ENCODE results near the gene BTN3A1. TPM values are rescaled to one million over a fixed set of nuclear protein-coding genes. Genes with fewer than 3 reads are reported as not detected.
A peak's percentile ranks its signal among the peaks of the same experiment; 100 is the strongest.
"Not testable (repeated sequence)": the region's sequence is repeated elsewhere in the genome, so short reads cannot be mapped to it uniquely, and the experiment has no call there.

The BTN3A1 gene
- polyA plus RNA-seq (2013, experiment 1 of 2), result 1.5 TPM
- 3.6 TPM for polyA plus RNA-seq (2013, experiment 2 of 2)

GRCh38 chr6:26401987-26402658, at the start of gene BTN3A1:
Gene BTN3A1, plus strand, starts transcription at chr6:26402275. Its CDS starts 3,289 bp downstream, at chr6:26405564.
- 13% methylated on average over 7 of the region's 9 CpGs for WGBS
- H3K9me3 ChIP-seq (ENCODE audit: insufficient read depth, low read depth, low read length), result no peaks in the 10 kb centered on the region
- H3K27ac ChIP-seq (ENCODE audit: low read depth, low read length), result no peak within 1 kb of the TSS
- H3K9ac ChIP-seq (ENCODE audit: low read depth, low read length), result peak within 1 kb of the TSS; percentile 72
- H3K27me3 ChIP-seq (ENCODE audit: insufficient read depth, low read length), result no peaks in the 10 kb centered on the region
- peak within 1 kb of the TSS; percentile 66 for H3K4me3 ChIP-seq (ENCODE audit: low read length)
- H3K4me1 ChIP-seq (ENCODE audit: insufficient read depth, low read length), result peaks cover 4% of the 10 kb centered on the region
- H3K36me3 ChIP-seq (ENCODE audit: insufficient read depth, low read length), result no peaks in the 10 kb centered on the region

DNA sequence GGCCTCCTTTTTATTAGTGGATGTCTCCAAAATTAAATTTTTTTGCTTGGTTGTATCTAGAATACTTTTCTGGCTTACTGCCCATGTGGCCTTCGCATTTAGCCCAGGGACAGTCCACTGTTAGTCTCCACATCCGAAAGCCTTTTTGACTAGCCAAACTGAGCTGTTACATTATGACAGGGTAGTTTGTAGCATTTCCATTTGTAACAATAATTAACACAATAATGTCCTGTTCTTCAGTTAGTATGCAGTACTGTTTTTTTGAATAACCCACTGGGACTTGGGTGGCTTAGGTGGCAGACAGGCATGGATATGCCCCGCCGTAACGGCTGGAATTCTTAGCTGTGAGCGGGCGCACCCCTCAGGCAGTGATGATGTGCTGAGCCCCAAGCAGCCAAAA, 49.8 kb upstream of the BTN3A1 start:
- Histone ChIP-seq H3K9ac (ENCODE audit: low read depth, low read length) (no peak overlapping the region), H3K27ac (ENCODE audit: low read depth, low read length) (no peak overlapping the region), H3K4me1 (ENCODE audit: insufficient read depth, low read length) (peaks cover 5% of the 10 kb centered on the region; the same call in 1 of the 2 replicates), H3K27me3 (ENCODE audit: insufficient read depth, low read length) (no peaks in the 10 kb centered on the region), H3K9me3 (ENCODE audit: insufficient read depth, low read depth, low read length) (no peaks in the 10 kb centered on the region), H3K36me3 (ENCODE audit: insufficient read depth, low read length) (no peaks in the 10 kb centered on the region), H3K4me3 (ENCODE audit: low read length) (no peak overlapping the region)
- WGBS, result 89% methylated on average over 7 of the region's 7 CpGs

DNA sequence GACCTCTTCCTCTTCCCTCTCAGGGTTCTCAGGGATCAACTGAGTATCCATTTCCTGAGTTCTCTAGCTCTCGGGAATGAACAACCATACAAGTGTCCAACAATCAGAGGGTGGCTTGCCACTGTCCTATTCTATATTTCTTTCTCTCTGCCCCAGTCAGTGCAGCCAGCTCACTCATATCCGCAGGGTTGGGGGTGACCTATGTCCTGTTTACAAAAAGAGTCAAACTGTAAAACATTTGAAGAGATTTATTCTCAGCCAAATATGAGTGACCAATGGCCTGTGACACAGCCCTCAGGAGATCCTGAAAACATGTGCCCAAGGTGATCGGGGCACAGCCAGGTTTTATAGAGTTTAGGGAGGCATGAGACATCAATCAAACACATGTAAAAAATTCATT, 47.9 kb upstream of the BTN3A1 start:
- Histone ChIP-seq H3K27me3 (ENCODE audit: insufficient read depth, low read length) (no peaks in the 10 kb centered on the region), H3K9me3 (ENCODE audit: insufficient read depth, low read depth, low read length) (no peaks in the 10 kb centered on the region), H3K9ac (ENCODE audit: low read depth, low read length) (no peak overlapping the region), H3K4me3 (ENCODE audit: low read length) (no peak overlapping the region), H3K36me3 (ENCODE audit: insufficient read depth, low read length) (no peaks in the 10 kb centered on the region), H3K27ac (ENCODE audit: low read depth, low read length) (no peak overlapping the region), H3K4me1 (ENCODE audit: insufficient read depth, low read length) (no peaks in the 10 kb centered on the region; the same call in 1 of the 2 replicates)
- 94% methylated on average over 3 of the region's 3 CpGs for WGBS

DNA sequence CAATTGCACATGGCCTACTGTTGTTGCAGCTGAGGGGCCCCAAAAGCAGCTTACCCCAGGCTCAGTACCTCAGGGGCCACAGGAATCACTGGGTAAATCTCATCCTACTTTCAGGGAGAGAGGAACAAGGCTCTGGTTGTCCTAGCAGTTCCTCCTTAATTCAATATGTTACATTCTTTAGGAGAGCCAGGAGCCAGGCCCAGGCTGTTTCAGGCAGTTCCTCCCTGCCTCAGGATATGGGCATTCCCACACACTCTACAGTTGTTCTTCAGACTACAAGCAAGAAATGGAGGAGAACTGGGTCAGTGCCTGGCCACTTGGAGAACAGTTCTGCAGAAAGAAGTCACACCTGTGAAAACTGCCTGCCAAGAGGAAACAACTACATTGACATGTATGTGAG, 46.7 kb upstream of the BTN3A1 start:
- Histone ChIP-seq H3K9ac (ENCODE audit: low read depth, low read length) (no peak overlapping the region), H3K27me3 (ENCODE audit: insufficient read depth, low read length) (no peaks in the 10 kb centered on the region), H3K36me3 (ENCODE audit: insufficient read depth, low read length) (no peaks in the 10 kb centered on the region), H3K9me3 (ENCODE audit: insufficient read depth, low read depth, low read length) (no peaks in the 10 kb centered on the region), H3K27ac (ENCODE audit: low read depth, low read length) (no peak overlapping the region), H3K4me1 (ENCODE audit: insufficient read depth, low read length) (no peaks in the 10 kb centered on the region; the same call in 1 of the 2 replicates), H3K4me3 (ENCODE audit: low read length) (no peak overlapping the region)

DNA sequence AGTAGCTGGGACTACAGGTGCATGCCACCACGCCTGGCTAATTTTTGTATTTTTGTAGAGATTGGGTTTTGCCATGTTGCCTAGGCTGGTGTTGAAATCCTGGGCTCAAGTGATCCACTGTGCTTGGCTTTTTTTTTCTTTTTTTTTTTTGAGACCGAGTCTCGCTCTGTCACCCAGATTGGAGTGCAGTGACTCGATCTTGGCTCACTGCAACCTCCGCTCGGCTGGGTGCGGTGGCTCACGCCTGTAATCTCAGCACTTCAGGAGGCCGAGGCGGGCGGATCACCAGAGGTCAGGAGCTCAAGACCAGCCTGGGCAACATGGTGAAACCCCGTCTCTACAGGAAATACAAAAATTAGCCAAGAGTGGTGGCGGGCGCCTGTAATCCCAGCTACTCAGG, 44.5 kb upstream of the BTN3A1 start:
- H3K27ac ChIP-seq (ENCODE audit: low read depth, low read length); H3K27me3 ChIP-seq (ENCODE audit: insufficient read depth, low read length); H3K4me1 ChIP-seq (ENCODE audit: insufficient read depth, low read length); H3K4me3 ChIP-seq (ENCODE audit: low read length); H3K9ac ChIP-seq (ENCODE audit: low read depth, low read length); H3K36me3 ChIP-seq (ENCODE audit: insufficient read depth, low read length); H3K9me3 ChIP-seq (ENCODE audit: insufficient read depth, low read depth, low read length): not testable (repeated sequence)
- 93% methylated on average over 14 of the region's 14 CpGs for WGBS

DNA sequence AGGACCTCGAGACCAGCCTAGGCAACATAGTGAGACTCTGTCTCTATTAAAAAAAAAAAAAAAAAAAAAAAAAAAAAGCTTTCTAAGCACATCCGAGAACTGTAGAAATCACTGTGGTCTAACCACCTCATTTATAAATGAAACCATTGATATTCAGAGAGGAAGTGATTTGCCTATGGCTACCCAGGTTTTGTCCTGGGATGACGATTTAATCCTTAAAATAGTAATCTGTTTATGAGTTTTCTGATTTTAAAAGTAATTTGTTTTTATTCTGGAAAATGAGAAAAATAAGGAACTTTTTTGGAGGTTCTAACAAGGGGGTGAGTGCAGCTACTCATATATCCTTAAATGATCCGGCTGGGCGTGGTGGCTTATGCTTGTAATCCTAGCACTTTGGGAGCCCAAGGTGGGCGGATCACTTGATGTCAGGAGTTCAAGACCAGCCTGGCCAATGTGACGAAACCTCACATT, 43.5 kb upstream of the BTN3A1 start:
- H3K9ac ChIP-seq (ENCODE audit: low read depth, low read length), result no peak overlapping the region
- no peaks in the 10 kb centered on the region for H3K36me3 ChIP-seq (ENCODE audit: insufficient read depth, low read length)
- WGBS, result 85% methylated on average over 6 of the region's 7 CpGs
- H3K27ac ChIP-seq (ENCODE audit: low read depth, low read length), result no peak overlapping the region
- no peaks in the 10 kb centered on the region for H3K9me3 ChIP-seq (ENCODE audit: insufficient read depth, low read depth, low read length)
- no peak overlapping the region for H3K4me3 ChIP-seq (ENCODE audit: low read length)
- H3K4me1 ChIP-seq (ENCODE audit: insufficient read depth, low read length), result no peaks in the 10 kb centered on the region; the same call in 1 of the 2 replicates
- H3K27me3 ChIP-seq (ENCODE audit: insufficient read depth, low read length), result no peaks in the 10 kb centered on the region

DNA sequence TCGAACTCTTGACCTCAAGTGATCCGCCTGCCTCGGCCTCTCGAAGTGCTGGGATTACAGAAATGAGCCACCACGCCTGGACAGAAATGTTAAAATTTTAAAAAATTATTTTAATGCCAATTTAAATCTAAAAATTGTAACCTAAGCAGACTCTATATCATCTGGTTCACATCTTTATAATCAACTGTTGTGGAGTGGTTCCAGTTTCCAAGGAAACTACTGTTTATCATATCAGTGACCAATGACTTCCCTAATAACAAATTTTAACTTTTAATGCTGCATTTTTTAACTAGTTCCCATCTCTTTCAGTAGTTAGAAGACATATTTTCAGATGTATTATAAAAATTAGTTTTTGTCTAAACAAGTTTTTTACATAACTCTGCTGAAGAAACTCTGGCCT, 42.3 kb upstream of the BTN3A1 start:
- Histone ChIP-seq H3K9ac (ENCODE audit: low read depth, low read length) (no peak overlapping the region), H3K27ac (ENCODE audit: low read depth, low read length) (no peak overlapping the region), H3K27me3 (ENCODE audit: insufficient read depth, low read length) (no peaks in the 10 kb centered on the region), H3K4me3 (ENCODE audit: low read length) (no peak overlapping the region), H3K36me3 (ENCODE audit: insufficient read depth, low read length) (no peaks in the 10 kb centered on the region), H3K4me1 (ENCODE audit: insufficient read depth, low read length) (peaks cover 2% of the 10 kb centered on the region; the same call in 1 of the 2 replicates), H3K9me3 (ENCODE audit: insufficient read depth, low read depth, low read length) (no peaks in the 10 kb centered on the region)
- 94% methylated on average over 5 of the region's 5 CpGs for WGBS

GRCh38 chr6:26360451-26361416, 41.3 kb upstream of the BTN3A1 start:
- Histone ChIP-seq H3K36me3 (ENCODE audit: insufficient read depth, low read length) (no peaks in the 10 kb centered on the region), H3K4me3 (ENCODE audit: low read length) (no peak overlapping the region), H3K4me1 (ENCODE audit: insufficient read depth, low read length) (peaks cover 3% of the 10 kb centered on the region; the same call in 1 of the 2 replicates), H3K9me3 (ENCODE audit: insufficient read depth, low read depth, low read length) (no peaks in the 10 kb centered on the region), H3K9ac (ENCODE audit: low read depth, low read length) (no peak overlapping the region), H3K27ac (ENCODE audit: low read depth, low read length) (no peak overlapping the region), H3K27me3 (ENCODE audit: insufficient read depth, low read length) (no peaks in the 10 kb centered on the region)
- 96% methylated on average over 14 of the region's 14 CpGs for WGBS

DNA sequence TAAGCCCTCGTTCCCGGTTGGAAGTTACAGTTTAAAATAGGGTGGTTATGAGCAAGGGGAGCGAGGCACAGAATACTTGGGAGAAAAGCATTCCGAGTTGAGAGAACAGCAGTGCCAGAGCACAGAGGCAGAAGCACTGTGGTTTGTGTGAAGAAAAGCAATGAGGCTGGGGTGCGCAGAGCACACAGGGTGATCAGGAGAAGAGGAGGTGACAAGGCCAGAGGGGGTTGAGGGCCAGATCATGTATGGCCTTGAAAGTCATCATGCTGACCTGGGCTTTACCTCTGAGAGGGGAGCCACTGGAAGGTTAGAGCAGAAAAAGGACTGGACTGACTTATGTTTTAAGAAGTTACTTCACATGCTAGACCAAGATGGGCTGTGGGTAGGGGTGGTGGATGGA, 40.5 kb upstream of the BTN3A1 start:
- Histone ChIP-seq H3K36me3 (ENCODE audit: insufficient read depth, low read length) (no peaks in the 10 kb centered on the region), H3K27ac (ENCODE audit: low read depth, low read length) (no peak overlapping the region), H3K9me3 (ENCODE audit: insufficient read depth, low read depth, low read length) (no peaks in the 10 kb centered on the region), H3K9ac (ENCODE audit: low read depth, low read length) (no peak overlapping the region), H3K27me3 (ENCODE audit: insufficient read depth, low read length) (no peaks in the 10 kb centered on the region), H3K4me3 (ENCODE audit: low read length) (no peak overlapping the region), H3K4me1 (ENCODE audit: insufficient read depth, low read length) (peaks cover 3% of the 10 kb centered on the region; the same call in 1 of the 2 replicates)
- 94% methylated on average over 5 of the region's 5 CpGs for WGBS

DNA sequence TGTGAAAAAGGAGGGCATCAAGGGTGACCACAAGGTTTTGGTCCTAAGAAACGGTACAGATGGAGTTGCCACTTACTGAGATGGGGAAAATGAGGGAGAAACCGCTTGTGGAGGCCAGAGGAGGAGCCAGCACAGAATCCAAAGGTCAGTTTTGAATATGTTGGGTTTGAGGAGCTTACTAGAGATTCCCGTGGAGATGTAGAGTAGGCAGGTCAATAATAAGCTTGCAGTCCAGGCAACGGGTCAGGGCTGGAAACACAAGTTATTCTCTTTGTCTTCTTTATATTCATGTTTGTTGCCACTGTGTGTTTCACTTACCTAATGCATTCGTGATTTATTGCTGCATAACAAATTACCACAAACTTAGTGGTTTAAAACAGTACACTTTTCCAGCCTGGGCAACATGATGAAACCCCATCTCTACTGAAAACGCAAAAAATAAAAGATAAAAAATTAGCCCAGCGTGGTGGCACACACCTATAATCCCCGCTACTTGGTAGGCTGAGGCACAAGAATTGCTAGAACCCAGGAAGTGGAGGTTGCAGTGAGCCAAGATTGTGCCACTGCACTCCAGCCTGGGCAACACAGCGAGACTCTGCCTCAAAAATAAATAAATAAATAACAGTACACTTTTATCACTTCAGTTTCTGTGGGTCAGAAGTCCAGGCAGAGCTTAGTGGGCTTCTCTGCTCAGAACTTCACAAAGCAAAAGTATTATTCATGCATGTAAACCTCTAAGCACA, 39.8 kb upstream of the BTN3A1 start:
- Histone ChIP-seq H3K27ac (ENCODE audit: low read depth, low read length) (no peak overlapping the region), H3K4me1 (ENCODE audit: insufficient read depth, low read length) (peaks cover 3% of the 10 kb centered on the region; the same call in 1 of the 2 replicates), H3K9me3 (ENCODE audit: insufficient read depth, low read depth, low read length) (no peaks in the 10 kb centered on the region), H3K4me3 (ENCODE audit: low read length) (no peak overlapping the region), H3K9ac (ENCODE audit: low read depth, low read length) (no peak overlapping the region), H3K36me3 (ENCODE audit: insufficient read depth, low read length) (no peaks in the 10 kb centered on the region), H3K27me3 (ENCODE audit: insufficient read depth, low read length) (no peaks in the 10 kb centered on the region)
- WGBS, result 86% methylated on average over 9 of the region's 9 CpGs
